HS-27A (cell line): ENCODE measurements around the gene ZNF345.

Source experiments
- DNase-seq: peaks from one replicate; pipeline ENCODE4 v3.0.0-alpha.2; 2012; ENCODE audit warnings: low read depth, missing footprints

ZNF345 gene

GRCh38 chr19:36916991-36917390, 66.3 kb downstream of the ZNF345 start:
- DNase-seq = no peak

GRCh38 chr19:36918090-36918489, 67.4 kb downstream of the ZNF345 start:
- DNase-seq = no peak
